ENCODE data around the gene CD3E.
A peak's percentile ranks its signal among the peaks of the same experiment; 100 is the strongest.

Gene CD3E

DNA sequence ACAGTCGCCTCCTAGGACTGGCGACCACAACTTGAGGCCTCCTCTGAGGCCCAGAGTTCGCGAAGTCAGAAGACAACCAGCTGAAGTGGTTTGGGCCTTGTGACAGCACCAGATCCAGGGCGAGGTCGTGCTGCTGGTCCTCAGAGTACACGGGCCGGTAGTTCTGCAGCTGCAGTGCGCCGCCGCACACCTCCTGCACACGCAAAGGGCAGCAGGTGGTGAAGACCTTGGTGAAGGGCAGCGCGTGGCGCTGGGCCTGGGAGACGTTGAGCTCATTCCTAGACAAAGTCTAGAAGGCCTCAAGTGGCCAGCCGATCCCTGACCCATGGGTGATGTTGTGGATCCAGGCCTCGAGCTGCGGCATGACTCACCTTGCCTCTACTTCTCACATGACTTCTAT is 18.2 kb downstream of the CD3E start:
- DNase-seq, result no peak

DNA sequence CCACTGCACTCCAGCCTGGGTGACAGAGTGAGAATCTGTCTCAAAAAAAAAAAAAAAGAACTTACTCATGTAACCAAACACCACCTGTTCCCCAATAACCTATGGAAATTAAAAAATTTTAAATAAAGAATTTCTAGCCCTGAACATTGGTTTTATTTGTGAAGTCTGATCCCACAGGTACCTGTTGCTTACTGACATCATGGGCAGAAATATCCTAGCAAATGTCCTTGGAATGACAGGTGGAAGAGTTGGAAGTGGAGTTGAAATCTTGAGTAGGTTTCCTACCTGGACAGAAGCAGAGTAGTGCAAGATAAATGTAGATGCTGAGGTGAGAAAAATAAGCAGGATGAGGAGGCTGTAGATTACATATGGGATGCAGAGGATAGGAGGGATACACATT is 20.8 kb downstream of the CD3E start:
- no peak for DNase-seq

DNA sequence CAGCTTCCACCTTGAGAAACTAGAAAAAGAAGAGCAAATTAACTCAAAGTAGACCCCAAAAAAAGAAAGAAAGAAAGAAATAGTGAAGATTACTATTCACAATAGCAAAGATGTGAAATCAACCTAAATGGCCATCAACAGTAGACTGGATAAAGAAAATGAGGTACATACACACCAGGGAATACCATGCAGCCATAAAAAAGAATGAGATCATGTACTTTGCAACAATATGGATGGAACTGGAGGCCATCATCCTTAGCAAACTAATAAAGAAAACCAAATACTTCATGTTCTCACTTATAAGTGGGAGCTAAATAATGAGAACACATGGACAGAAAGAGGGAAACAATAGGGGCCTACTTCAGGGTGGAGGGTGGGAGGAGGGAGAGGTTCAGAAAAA is 24.2 kb downstream of the CD3E start:
- DNase-seq, result no peak

DNA sequence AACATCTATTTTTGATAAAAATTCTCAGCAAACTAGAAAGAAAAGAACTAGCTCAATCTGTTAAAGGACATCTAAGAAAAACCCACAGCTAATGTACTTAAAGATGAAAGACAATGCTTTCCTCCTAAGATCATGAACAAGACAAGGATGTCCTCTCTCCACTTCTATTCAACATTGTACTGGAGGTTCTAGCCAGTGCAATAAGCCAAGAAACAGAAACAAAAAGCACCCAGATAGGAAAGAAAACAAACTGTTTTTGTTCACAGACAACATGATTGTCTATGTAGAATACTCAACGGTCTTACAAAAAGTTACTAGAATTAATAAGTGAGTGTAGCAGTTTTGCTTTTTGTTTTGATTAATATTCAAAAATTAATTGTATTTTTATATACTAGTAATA is 30.2 kb downstream of the CD3E start:
- DNase-seq, result no peak

DNA sequence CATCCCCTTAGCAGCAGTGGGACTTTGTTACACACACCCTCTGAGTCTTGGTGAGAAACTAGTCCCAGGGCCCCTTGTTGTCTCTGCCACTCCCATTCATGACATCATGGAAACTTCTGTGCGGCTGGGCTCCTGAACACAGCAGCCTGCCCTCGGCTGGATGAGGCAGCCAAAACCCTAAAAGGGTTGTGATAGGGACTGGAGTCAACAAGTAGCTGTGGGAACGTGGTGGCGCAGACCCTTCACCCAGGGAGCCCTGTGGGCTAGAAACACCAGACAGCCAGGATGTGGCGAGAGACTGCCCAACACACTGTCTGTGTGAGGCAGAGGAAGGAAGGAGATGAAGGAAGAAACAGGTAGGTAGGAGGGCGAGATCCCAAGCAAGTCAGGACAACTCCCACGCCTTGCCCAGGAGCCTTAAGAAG is 34.1 kb downstream of the CD3E start:
- DNase-seq, result no peak

DNA sequence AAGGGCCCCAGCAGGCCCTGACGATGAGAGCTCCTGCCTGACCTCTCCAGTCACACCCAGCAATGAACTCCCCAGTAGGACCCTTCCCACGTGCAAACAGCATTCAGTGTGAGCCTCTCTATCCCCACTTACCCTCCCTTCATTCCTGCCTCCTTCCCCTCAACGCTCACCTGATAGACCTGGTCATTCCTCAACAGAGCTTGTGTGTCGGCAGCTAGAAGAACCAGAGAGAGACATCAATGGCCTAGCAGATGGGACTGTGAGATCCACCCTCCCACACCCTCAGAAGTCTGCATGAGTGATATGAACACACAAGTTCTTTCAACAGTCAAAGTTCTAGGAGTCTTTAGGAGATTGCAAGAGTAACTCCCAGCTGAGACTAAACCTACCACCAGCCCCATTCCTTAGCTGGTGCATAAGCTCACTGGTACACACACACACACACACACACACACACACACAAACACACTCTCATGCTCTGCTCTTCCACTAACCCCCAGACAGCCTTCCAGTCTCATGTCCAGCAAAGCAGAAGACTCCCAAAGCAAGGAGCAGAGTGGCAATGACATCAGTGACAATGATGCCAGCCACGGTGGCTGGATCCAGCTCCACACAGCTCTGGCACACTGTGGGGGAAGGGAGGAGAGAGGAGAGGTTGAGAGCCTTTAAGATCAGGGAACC is 34.9 kb downstream of the CD3E start:
- no peak for DNase-seq

DNA sequence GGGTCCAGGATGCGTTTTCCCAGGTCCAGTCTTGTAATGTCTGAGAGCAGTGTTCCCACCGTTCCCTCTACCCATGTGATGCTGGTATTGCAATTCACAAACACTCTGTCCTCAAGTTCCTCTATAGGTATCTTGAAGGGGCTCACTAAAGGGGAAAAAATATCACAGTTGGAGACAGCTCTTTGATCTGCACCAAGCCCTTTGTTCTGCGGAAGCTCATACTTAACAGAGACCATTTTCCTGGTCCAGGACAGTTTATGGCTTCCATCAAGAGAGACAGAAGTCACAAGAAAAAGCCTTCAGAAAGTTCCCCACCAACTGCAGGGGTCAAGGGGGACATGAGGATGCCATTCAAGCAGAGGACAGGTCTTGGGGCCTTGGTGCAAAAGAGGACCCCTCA is 35.9 kb downstream of the CD3E start:
- no peak for DNase-seq

DNA sequence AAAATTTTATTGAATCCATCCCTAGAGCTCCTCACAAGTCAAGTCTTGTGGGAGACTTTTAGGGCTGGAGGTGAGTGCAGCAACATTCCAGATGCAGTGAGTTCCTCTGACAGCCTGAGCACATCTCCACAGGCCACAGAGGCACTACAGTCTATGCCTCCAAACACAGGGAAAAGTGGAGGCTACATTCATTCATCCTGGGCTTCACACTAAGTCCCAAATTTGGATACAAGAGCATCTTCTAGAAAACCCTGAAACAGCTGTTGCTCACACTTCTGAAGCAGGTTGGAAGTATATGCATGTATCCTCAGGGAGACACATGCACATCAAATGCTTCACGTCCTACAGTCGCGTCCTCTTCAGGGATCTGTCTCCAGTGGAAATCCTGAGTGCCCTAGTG is 36.7 kb downstream of the CD3E start:
- DNase-seq, result no peak

DNA sequence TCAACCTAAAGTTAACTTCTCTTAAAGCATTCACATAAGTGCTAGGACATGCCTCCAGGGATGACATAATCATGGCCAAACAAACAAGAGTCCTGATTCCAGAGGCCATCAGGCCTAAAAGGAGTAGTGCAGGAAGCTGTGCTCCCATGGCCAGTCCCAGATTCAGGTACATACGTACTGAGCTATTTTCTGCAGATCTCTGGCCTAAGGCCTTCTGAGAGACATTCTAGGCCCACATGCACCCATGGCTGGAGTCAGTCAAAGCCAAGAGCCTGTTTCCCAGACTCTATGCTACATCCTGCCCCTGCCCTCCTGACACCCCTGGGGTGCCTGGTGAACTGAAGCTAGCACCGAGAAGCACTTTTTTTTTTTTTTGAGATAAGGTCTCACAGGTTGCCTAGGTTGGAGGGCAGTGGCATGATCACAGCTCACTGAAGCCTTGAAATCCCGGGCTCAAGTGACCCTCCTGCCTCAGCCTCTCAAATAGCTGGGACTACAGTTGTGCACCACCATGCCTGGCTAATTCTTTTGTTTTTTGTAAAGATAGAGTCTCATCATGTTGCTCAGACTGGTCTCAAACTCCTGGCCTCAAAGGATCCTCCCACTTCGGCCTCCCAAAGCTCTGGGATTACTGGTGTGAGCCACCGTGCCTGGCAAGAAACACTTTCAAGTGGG is 37.4 kb downstream of the CD3E start:
- no peak for DNase-seq

DNA sequence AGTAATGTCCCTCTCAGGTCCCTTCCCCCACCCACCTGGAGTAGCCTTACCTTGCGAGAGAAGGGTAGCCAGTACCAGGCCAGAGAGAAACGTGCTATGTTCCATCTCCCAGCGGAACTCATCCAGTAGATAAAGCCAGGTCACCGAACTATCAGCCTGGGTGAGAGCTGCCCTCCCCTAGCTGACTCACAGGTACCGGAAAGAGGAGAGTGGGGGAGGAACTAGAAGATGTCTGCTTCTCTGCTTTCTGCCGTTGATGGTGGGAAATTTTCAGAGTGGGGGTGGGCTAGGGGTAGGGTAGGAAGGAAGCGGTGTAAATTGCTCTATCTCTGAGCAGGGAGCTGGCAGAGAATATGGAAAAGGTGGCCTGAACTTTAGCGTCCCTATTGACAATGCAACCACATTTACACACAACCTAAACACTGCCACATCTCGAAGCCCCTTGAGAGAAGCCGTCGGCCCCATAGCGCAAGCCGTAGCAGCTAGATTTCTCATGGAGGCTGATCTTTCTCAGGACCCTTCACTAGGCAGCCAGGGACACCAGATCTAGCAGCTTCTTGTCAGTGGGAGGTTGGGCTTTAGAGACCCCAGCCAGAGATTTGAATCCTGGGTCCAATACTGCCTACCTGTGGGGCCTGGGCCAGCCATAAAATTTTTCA is 38.1 kb downstream of the CD3E start, which contains the start of gene CD3D:
Gene CD3D (minus strand): TSS at position 203 of the 659 bp plus-strand sequence. CDS start 98 bp downstream, at position 105.
- DNase-seq, result no peak

DNA sequence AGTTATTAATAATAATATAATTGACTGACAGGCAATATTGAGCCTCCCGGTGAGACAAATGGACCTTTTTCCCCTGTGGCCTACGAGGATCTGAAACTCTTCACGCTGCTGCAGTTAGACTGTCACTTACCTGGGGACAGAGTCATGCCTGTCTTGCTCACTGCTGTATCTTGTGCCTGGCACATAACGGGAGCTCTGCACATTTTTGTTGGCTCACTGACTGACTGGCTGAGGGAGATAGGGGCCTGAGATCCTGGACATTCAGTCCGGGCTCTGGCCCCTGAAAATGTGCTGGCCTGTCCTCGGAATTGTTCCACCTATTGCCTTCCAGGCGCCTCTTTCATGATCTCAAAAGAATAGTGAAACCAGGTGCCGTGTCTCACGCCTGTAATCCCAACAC is 38.7 kb downstream of the CD3E start:
- DNase-seq, result no peak

DNA sequence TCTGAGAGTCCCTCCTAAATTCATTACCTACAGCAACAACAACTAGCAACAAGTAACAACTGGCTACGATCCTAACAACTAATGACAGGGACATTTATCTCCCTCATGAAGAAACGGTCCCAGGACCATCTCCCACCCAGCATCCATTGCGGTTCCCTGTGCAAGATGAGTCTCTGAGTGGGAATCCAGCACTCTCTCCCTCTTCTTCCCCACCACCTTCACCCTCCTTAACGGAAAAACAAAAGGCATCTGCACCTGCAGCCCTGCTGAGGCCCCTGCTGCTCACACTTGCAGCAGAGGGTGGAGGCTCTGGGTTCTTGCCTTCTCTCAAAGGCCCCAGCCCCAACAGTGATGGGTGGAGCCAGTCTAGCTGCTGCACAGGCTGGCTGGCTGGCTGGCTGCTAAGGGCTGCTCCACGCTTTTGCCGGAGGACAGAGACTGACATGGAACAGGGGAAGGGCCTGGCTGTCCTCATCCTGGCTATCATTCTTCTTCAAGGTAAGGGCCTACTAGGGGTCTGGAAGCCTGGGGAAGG is 39.5 kb downstream of the CD3E start, which contains the start of gene CD3G:
Gene CD3G (plus strand): TSS at position 364 of the 535 bp plus-strand sequence. CDS start 80 bp downstream, at position 444.
- no peak for DNase-seq

DNA sequence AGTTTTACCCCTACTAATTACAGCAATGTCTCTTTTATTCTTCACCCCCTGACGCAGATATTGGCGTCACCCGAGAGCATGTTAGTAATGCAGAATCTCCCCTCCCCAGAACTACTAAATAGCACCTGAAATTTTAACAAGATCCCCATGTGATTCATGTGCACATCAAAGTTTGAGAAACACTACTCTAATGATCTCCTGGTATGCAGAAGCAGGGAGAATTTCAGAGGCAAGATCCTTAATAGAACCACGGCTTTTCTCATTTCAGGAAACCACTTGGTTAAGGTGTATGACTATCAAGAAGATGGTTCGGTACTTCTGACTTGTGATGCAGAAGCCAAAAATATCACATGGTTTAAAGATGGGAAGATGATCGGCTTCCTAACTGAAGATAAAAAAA is 44.9 kb downstream of the CD3E start:
- DNase-seq, result no peak

DNA sequence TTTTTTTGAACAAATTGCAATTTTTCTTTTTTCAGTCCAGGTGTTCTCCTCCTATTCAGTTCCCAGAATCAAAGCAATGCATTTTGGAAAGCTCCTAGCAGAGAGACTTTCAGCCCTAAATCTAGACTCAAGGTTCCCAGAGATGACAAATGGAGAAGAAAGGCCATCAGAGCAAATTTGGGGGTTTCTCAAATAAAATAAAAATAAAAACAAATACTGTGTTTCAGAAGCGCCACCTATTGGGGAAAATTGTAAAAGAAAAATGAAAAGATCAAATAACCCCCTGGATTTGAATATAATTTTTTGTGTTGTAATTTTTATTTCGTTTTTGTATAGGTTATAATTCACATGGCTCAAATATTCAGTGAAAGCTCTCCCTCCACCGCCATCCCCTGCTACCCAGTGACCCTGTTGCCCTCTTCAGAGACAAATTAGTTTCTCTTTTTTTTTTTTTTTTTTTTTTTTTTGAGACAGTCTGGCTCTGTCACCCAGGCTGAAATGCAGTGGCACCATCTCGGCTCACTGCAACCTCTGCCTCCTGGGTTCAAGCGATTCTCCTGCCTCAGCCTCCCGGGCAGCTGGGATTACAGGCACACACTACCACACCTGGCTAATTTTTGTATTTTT is 48.7 kb downstream of the CD3E start:
- DNase-seq, result no peak

DNA sequence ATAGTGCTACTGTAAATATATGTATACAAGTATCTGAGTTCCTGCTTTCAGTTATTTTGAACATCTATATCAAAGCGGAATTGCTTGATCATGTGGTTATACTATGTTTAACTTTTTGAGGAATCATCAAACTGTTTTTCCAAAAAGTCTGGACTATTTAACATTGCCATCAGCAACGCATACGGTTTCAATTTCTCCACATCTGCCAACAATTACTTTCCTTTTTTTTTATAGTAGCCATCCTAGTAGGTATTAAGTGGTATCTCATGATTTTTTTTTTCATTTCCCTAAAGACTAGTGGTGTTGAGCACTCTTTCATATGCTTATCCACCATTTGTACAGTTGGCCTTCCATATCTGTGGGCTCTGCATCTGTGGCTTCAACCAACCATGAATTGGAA is 53.5 kb downstream of the CD3E start:
- DNase-seq, result no peak

DNA sequence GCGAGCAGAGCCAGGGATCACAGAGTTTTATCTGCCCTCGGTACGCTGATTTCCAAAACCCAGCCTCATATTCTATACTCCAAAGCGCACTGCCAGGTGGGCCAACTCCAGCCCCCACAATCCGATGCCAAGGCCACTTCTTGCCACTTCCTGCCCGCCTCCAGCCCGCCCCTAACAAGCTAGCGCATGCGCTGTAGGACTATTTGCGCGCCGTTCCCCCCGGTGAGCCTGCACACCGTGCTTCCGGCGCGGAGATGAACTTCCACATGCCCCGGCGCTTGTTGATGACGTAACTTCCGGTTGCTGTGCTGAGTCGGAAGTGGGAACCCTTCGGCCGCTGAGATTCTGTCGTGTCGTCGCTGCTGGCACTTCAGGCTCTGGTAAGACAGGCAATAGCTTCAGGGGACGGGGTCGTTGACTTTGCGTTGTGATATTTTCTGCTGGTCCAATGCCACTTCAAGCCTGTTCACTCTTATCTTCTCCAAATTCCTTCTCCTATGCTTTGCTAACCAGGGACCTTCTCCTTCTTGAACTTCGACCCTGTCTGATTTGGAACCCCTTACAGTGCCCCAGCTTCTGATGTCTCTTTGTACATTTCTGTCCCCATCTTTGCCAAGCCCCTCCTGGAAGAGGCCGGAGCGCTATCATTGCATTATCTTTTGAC is 54.9 kb downstream of the CD3E start, which contains the start of gene UBE4A:
Gene UBE4A (plus strand): TSS at position 306 of the 664 bp plus-strand sequence. CDS start 5,481 bp downstream, outside the sequence.
- DNase-seq, result peak; percentile 74 to 98 (median 91)

DNA sequence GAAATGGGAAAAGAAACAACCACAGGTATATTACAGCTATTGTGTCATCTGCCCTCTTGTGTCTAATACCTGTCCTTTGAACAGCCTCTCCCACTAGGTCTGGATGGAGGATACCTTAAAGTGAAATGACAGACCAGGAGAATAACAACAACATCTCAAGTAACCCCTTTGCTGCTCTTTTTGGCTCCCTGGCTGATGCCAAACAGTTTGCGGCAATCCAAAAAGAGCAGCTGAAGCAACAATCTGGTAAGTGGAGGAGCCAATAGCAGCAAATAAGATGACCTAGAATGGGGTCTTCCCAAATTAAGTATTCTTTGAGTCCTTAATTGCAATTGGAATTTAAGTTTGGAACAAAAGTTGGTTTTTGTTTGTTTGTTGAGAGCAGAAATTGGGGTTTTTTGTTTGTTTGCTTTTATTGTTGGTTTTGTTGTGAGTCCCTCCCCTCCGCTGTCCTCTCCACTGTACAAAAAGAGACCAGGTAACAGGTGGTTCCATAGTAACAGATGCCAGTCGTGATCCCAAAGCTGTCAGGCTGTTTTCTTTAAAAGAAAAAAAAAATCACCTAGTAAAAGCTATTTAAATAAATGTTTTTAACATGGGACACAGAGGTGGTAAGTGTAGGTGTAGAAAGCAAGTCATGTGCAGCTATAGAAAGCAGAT is 60.6 kb downstream of the CD3E start:
- no peak for DNase-seq

Data from anterior cingulate cortex (tissue), 58 donors.